ENCODE measurements around the gene DIPK1B. TPM values are rescaled to one million over a fixed set of nuclear protein-coding genes. Genes with fewer than 3 reads are reported as not detected.

The DIPK1B gene
- polyA plus RNA-seq, 3 donors, result 0.10 TPM; not detected in 2

DNA sequence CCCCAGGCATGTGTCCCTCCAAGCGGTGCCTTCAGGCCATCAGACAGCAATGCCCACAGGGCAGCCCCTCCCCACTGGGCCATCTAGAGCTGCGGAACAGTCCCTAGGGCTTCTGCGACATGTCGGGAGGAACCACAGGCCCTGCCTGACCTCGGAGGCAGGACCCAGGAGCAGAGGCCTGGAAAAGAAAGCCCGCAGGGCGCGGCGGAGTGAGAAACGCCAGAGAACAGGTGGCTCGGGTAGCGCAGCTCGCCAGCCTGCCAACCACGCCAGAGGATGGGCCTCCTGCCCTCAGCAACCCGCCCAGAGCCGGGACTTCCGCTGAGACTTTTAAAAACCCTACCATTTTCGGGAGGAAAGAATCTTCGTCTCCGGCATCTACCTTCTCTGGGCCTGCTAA is 45.0 kb downstream of the DIPK1B start:
- Histone ChIP-seq H3K36me3 (replicated peaks in 1 of 2; ENCODE audit: control insufficient read depth in 1 of 2, insufficient read depth in 2 of 2, low read length in 2 of 2) (no peaks in the 10 kb centered on the region), H3K79me2 (ENCODE audit: insufficient read depth, low read length) (no peaks in the 10 kb centered on the region), H3K27me3 (ENCODE audit: control insufficient read depth in 2 of 2, insufficient read depth in 2 of 2, low read length in 2 of 2) (no peaks in the 10 kb centered on the region), H3K4me3 (replicated peaks in 1 of 3; ENCODE audit: low read depth in 2 of 3, low read length in 3 of 3) (no peak overlapping the region), H3K4me1 (ENCODE audit: control insufficient read depth in 1 of 2, insufficient read depth in 2 of 2, low read length in 2 of 2) (no peaks in the 10 kb centered on the region), H3K4me2 (replicated peaks; ENCODE audit: extremely low read depth, low read length, poor library complexity, severe bottlenecking) (no peak overlapping the region), H4K20me1 (ENCODE audit: insufficient read depth, low read length) (no peaks in the 10 kb centered on the region), H2AFZ (ENCODE audit: insufficient read depth, low read depth, low read length, poor library complexity, severe bottlenecking) (no peak overlapping the region), H3K27ac (ENCODE audit: low read depth in 1 of 2, low read length in 2 of 2) (no peak overlapping the region), H3K9ac (ENCODE audit: insufficient read depth, low read length, poor library complexity, severe bottlenecking) (no peak overlapping the region), H3K9me3 (replicated peaks in 1 of 2; ENCODE audit: control insufficient read depth in 1 of 2, insufficient read depth in 1 of 2, low read length in 2 of 2) (peaks cover 13 to 27% of the 10 kb centered on the region in 2 donors)
- H3K4me1 Mint-ChIP-seq, result peaks cover 5% of the 10 kb centered on the region
- peak overlapping the region in 1 of 7 donors; percentile 38 for H3K27ac Mint-ChIP-seq
- TF ChIP-seq, protein P1, sequence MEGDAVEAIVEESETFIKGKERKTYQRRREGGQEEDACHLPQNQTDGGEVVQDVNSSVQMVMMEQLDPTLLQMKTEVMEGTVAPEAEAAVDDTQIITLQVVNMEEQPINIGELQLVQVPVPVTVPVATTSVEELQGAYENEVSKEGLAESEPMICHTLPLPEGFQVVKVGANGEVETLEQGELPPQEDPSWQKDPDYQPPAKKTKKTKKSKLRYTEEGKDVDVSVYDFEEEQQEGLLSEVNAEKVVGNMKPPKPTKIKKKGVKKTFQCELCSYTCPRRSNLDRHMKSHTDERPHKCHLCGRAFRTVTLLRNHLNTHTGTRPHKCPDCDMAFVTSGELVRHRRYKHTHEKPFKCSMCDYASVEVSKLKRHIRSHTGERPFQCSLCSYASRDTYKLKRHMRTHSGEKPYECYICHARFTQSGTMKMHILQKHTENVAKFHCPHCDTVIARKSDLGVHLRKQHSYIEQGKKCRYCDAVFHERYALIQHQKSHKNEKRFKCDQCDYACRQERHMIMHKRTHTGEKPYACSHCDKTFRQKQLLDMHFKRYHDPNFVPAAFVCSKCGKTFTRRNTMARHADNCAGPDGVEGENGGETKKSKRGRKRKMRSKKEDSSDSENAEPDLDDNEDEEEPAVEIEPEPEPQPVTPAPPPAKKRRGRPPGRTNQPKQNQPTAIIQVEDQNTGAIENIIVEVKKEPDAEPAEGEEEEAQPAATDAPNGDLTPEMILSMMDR (IDR thresholded peaks at IDR 0.05), result no peak
- intact Hi-C loops (cut with micrococcal nuclease), result no loop called here
- H3K27me3 Mint-ChIP-seq (ENCODE audit: low read depth in 3 of 3), result peaks cover 0 to 9% (median 4%) of the 10 kb centered on the region in 3 donors
- H3K4me3 Mint-ChIP-seq, result no peak overlapping the region
- peaks cover 15 to 28% (median 23%) of the 10 kb centered on the region in 7 donors for H3K9me3 Mint-ChIP-seq
- no peak for DNase-seq
- WGBS (ENCODE audit: insufficient coverage), result 96% methylated on average over 16 of the region's 20 CpGs
- H3K36me3 Mint-ChIP-seq, result peaks cover 0 to 4% of the 10 kb centered on the region in 2 donors

DNA sequence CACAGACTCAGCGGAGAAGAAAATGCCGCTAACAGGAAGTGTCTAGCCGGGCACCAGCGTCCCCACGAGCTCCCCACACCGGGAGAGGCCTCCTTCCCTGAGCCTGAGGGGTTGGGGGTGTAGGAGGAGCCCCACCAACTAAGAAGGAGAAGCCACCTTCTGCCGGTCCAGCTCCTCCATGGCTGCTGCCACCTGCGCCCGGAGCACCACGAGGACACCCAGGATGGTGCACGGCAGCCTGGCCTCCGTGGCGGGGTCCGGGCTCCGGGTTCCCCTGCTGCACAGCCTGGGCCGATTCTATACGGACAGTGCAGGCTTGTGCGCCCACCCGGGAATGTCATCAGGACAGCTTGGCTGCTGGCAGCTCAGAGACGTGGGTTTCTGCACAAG is 45.4 kb downstream of the DIPK1B start:
- Mint-ChIP-seq H3K36me3 (peaks cover 0 to 4% of the 10 kb centered on the region in 2 donors), H3K9me3 (peaks cover 10 to 24% (median 19%) of the 10 kb centered on the region in 7 donors), H3K4me3 (no peak overlapping the region), H3K27ac (peak overlapping the region in 1 of 7 donors; percentile 38), H3K4me1 (peaks cover 5% of the 10 kb centered on the region), H3K27me3 (ENCODE audit: low read depth in 3 of 3) (peaks cover 0 to 6% (median 4%) of the 10 kb centered on the region in 3 donors)
- Histone ChIP-seq H3K79me2 (ENCODE audit: insufficient read depth, low read length) (no peaks in the 10 kb centered on the region), H2AFZ (ENCODE audit: insufficient read depth, low read depth, low read length, poor library complexity, severe bottlenecking) (no peak overlapping the region), H3K27ac (ENCODE audit: low read depth in 1 of 2, low read length in 2 of 2) (no peak overlapping the region), H4K20me1 (ENCODE audit: insufficient read depth, low read length) (no peaks in the 10 kb centered on the region), H3K4me2 (replicated peaks; ENCODE audit: extremely low read depth, low read length, poor library complexity, severe bottlenecking) (no peak overlapping the region), H3K36me3 (replicated peaks in 1 of 2; ENCODE audit: control insufficient read depth in 1 of 2, insufficient read depth in 2 of 2, low read length in 2 of 2) (no peaks in the 10 kb centered on the region), H3K27me3 (ENCODE audit: control insufficient read depth in 2 of 2, insufficient read depth in 2 of 2, low read length in 2 of 2) (no peaks in the 10 kb centered on the region), H3K9me3 (replicated peaks in 1 of 2; ENCODE audit: control insufficient read depth in 1 of 2, insufficient read depth in 1 of 2, low read length in 2 of 2) (peaks cover 10 to 27% of the 10 kb centered on the region in 2 donors), H3K9ac (ENCODE audit: insufficient read depth, low read length, poor library complexity, severe bottlenecking) (no peak overlapping the region), H3K4me3 (replicated peaks in 1 of 3; ENCODE audit: low read depth in 2 of 3, low read length in 3 of 3) (no peak overlapping the region), H3K4me1 (ENCODE audit: control insufficient read depth in 1 of 2, insufficient read depth in 2 of 2, low read length in 2 of 2) (no peaks in the 10 kb centered on the region)
- 92% methylated on average over 20 of the region's 20 CpGs for WGBS (ENCODE audit: insufficient coverage)
- TF ChIP-seq, protein P1 (IDR thresholded peaks at IDR 0.05), result no peak
- no peak for DNase-seq
- intact Hi-C loops (cut with micrococcal nuclease), result no loop called here

Data from CD14-positive monocyte (primary cell).